Measurements from ENCODE around the gene PCDHGA11.
"Not testable (repeated sequence)": the region's sequence is repeated elsewhere in the genome, so short reads cannot be mapped to it uniquely, and the experiment has no call there.

Gene PCDHGA11

GRCh38 chr5:141420855-141421488 lies at the start of gene PCDHGA11:
PCDHGA11 (plus strand) TSS chr5:141421051; CDS start chr5:141421228, 177 bp downstream.
- DNase-seq: no peak

GRCh38 chr5:141371572-141372475 lies 49.0 kb upstream of the PCDHGA11 start:
- no peak for DNase-seq

DNA sequence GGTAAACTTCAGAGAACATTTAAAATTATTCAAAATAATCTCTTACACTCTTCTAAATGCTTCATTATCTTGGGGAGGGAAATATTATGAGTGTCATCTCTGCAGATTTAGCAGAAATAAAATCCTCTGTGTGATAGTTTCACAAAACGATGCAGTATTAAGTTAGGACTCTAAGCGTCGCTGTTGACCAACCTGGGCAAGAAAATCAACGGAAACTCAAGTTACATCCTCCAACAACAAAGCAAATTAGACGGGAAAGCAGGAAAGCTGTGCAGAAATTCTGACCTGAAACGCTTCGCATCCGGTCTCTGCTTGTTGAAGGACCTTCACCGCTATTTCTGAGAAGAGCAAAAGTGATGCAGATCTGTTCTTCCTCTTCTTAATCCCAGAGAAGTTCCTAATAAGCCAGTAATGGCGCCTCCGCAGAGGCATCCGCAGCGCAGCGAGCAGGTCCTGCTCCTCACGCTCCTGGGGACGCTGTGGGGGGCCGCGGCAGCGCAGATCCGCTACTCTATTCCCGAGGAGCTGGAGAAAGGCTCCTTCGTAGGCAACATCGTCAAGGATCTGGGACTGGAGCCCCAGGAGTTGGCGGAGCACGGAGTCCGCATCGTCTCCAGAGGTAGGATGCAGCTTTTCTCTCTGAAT lies 47.1 kb upstream of the PCDHGA11 start, which contains the start of gene PCDHGA6:
Gene PCDHGA6 (plus strand): TSS at position 219 of the 645 bp plus-strand sequence. CDS start 193 bp downstream, at position 412.
- DNase-seq: no peak

GRCh38 chr5:141374627-141375026 lies 46.2 kb upstream of the PCDHGA11 start:
- no peak for DNase-seq

DNA sequence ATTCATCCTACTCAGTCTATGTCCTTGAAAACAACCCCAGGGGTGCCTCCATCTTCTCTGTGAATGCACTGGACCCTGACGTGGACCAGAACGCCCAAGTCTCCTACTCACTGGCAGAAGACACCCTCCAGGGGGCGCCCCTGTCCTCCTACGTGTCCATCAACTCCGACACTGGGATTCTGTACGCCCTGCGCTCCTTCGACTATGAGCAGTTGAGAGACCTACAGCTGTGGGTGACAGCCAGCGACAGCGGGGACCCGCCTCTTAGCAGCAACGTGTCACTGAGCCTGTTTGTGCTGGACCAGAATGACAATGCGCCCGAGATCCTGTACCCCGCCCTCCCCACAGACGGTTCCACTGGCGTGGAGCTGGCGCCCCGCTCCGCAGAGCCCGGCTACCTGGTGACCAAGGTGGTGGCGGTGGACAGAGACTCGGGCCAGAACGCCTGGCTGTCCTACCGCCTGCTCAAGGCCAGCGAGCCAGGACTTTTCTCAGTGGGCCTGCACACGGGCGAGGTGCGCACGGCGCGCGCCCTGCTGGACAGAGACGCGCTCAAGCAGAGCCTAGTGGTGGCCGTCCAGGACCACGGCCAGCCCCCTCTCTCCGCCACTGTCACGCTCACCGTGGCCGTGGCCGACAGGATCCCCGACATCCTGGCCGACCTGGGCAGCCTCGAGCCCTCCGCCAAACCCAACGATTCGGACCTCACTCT lies 45.3 kb upstream of the PCDHGA11 start:
- not testable (repeated sequence) for DNase-seq

DNA sequence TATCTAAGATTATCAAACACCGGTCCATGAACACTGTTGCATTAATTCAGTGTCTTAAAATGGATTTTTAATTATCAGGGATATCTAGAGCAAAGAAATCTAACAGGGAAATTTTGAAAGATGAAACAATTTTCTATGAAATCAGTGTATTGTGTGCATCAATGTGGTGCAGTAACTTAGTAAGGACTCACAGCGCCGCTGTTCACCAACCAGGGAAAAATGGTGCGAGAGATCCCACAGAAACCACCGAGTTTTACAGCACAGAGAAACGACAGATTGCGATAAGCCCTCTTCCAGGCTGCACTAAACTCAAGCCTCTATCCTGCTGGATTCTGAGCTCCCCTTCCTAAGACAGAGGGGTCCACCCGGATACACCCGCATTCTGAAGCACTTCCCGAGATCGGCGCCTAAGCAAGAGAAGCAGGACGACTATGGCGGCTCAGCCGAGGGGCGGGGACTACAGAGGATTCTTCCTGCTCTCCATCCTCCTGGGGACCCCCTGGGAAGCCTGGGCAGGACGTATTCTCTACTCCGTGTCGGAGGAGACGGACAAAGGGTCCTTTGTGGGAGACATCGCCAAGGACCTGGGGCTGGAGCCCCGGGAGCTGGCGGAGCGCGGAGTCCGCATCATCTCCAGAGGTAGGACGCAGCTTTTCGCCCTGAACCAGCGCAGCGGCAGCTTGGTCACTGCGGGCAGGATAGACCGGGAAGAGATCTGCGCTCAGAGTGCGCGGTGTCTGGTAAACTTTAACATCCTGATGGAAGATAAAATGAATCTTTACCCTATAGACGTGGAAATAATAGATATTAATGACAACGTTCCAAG lies 38.2 kb upstream of the PCDHGA11 start, which contains the start of gene PCDHGA7:
Gene PCDHGA7 (plus strand): TSS at position 274 of the 826 bp plus-strand sequence. CDS start 158 bp downstream, at position 432.
- DNase-seq: no peak

DNA sequence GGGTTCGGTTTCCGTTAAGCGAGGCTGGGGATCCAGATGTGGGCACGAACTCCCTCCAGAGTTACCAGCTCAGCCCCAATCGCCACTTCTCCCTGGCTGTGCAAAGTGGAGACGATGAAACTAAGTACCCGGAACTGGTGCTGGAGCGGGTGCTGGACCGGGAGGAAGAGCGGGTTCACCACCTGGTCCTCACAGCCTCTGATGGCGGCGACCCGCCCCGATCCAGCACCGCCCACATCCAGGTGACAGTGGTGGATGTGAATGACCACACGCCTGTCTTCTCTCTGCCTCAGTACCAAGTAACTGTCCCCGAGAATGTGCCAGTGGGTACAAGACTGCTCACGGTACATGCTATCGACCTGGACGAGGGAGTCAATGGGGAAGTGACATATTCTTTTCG lies 37.5 kb upstream of the PCDHGA11 start:
- no peak for DNase-seq

- no peak for DNase-seq
Observed at GRCh38 chr5:141384471-141385267, 36.2 kb upstream of the PCDHGA11 start.

- DNase-seq: not testable (repeated sequence)
Observed at GRCh38 chr5:141387557-141388311, 33.1 kb upstream of the PCDHGA11 start, which contains the start of gene PCDHGB4. PCDHGB4 (plus strand) TSS chr5:141387698; CDS start chr5:141387885, 187 bp downstream.

DNA sequence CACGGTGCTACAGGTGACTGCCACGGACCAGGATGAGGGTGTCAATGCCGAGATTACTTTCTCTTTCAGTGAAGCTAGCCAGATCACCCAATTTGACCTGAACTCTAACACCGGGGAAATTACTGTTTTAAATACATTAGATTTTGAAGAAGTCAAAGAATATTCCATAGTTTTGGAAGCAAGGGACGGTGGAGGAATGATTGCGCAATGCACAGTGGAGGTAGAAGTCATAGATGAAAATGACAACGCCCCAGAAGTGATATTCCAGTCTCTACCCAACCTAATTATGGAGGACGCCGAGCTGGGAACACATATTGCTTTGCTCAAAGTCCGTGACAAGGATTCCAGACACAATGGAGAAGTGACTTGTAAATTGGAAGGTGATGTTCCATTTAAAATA lies 32.2 kb upstream of the PCDHGA11 start:
- no peak for DNase-seq

DNA sequence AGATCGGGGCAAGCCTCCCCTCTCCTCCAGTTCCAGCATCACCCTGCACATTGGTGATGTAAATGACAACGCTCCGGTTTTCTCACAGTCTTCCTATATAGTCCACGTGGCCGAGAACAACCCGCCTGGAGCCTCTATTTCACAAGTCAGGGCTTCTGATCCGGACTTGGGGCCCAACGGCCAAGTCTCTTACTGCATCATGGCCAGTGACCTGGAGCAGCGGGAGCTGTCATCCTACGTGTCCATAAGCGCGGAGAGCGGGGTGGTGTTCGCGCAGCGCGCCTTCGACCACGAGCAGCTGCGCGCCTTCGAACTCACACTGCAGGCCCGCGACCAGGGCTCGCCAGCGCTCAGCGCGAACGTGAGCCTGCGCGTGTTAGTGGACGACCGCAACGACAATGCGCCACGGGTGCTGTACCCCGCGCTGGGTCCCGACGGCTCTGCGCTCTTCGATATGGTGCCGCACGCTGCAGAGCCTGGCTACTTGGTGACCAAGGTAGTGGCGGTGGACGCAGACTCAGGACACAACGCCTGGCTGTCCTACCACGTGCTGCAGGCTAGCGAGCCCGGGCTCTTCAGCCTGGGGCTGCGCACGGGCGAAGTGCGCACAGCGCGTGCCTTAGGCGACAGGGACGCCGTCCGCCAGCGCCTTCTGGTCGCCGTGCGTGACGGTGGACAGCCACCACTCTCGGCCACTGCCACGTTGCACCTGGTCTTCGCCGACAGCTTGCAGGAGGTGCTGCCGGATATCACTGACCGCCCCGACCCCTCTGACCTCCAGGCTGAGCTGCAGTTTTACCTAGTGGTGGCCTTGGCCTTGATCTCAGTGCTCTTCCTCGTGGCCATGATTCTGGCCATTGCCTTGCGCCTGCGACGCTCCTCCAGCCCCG lies 31.5 kb upstream of the PCDHGA11 start:
- DNase-seq: no peak

- no peak for DNase-seq
Observed at GRCh38 chr5:141392429-141393198, 28.2 kb upstream of the PCDHGA11 start, which contains the start of gene PCDHGA8. PCDHGA8 (plus strand) TSS chr5:141392633; CDS start chr5:141392814, 181 bp downstream.

DNA sequence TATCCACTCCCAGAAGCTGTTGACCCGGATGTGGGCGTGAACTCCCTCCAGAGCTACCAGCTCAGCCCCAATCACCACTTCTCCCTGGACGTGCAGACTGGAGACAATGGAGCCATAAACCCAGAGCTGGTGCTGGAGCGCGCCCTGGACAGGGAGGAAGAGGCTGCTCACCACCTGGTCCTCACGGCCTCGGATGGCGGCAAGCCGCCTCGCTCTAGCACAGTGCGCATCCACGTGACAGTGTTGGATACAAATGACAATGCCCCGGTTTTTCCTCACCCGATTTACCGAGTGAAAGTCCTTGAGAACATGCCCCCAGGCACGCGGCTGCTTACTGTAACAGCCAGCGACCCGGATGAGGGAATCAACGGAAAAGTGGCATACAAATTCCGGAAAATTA lies 27.6 kb upstream of the PCDHGA11 start:
- DNase-seq: no peak

DNA sequence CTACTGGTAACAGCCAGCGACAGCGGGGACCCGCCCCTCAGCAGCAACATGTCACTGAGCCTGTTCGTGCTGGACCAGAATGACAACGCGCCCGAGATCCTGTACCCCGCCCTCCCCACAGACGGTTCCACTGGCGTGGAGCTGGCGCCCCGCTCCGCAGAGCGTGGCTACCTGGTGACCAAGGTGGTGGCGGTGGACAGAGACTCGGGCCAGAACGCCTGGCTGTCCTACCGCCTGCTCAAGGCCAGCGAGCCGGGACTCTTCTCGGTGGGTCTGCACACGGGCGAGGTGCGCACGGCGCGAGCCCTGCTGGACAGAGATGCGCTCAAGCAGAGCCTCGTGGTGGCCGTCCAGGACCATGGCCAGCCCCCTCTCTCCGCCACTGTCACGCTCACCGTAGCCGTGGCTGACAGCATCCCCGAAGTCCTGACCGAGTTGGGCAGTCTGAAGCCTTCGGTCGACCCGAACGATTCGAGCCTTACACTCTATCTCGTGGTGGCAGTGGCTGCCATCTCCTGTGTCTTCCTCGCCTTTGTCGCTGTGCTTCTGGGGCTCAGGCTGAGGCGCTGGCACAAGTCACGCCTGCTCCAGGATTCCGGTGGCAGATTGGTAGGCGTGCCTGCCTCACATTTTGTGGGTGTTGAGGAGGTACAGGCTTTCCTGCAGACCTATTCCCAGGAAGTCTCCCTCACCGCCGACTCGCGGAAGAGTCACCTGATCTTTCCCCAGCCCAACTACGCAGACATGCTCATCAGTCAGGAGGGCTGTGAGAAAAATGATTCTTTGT lies 26.3 kb upstream of the PCDHGA11 start:
- DNase-seq: not testable (repeated sequence)

DNA sequence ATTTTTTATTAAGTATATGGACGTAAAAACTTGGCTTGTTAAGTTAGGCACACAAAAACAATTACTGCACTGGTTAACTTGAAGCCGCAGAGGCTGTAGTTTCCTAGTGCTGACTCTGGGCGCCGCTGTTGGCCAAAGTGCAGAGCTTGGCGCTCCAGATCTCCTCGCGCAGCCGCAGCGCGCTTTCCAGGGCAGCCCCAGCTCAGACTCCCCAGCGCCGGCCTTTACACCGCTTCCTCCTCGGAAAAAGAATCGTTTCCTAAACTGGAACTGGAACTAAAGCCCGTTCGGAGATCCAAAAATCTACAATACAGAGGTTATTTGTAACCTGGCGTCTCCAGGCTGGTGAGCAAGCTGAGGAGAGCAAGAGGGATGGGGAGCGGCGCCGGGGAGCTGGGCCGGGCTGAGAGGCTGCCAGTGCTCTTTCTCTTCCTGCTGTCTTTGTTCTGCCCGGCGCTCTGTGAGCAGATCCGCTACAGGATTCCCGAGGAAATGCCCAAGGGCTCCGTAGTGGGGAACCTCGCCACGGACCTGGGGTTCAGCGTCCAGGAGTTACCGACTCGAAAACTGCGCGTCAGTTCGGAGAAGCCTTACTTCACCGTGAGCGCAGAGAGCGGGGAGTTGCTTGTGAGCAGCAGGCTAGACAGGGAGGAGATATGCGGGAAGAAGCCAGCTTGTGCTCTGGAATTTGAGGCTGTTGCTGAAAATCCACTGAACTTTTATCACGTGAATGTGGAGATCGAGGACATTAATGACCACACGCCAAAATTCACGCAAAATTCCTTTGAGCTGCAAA lies 22.9 kb upstream of the PCDHGA11 start, which contains the start of gene PCDHGB5:
Gene PCDHGB5 (plus strand): TSS at position 192 of the 796 bp plus-strand sequence. CDS start 181 bp downstream, at position 373.
- DNase-seq: peak in 1 of 58 donors; percentile 10
